CD4-positive, alpha-beta T cell treated with Interleukin-6 at 100 ng/mL for 8 hours (primary cell): Measurements from ENCODE around the gene EXOC4.
"Not testable (repeated sequence)": the region's sequence is repeated elsewhere in the genome, so short reads cannot be mapped to it uniquely, and the experiment has no call there.

Source experiments
- DNase-seq: peaks from one replicate; pipeline ENCODE4 v3.0.0-alpha.2; 2020; ENCODE audit warnings: mixed read lengths, low spot score

EXOC4 gene

GRCh38 chr7:133315332-133316040 is 62.6 kb downstream of the EXOC4 start:
- DNase-seq: no peak

GRCh38 chr7:133319842-133320241 is 67.0 kb downstream of the EXOC4 start:
- no peak for DNase-seq

GRCh38 chr7:133320891-133321290 is 68.0 kb downstream of the EXOC4 start:
- no peak for DNase-seq

GRCh38 chr7:133321366-133321765 is 68.5 kb downstream of the EXOC4 start:
- not testable (repeated sequence) for DNase-seq

- DNase-seq: not testable (repeated sequence)
Measured at GRCh38 chr7:133326745-133327144, 73.9 kb downstream of the EXOC4 start.

GRCh38 chr7:133328021-133328420 is 75.1 kb downstream of the EXOC4 start:
- DNase-seq: not testable (repeated sequence)

- DNase-seq: no peak
Measured at GRCh38 chr7:133330085-133330484, 77.2 kb downstream of the EXOC4 start.

GRCh38 chr7:133331861-133332260 is 79.0 kb downstream of the EXOC4 start:
- no peak for DNase-seq

- DNase-seq: no peak
Measured at GRCh38 chr7:133339772-133340171, 86.9 kb downstream of the EXOC4 start.

- DNase-seq: no peak
Measured at GRCh38 chr7:133344275-133344674, 91.4 kb downstream of the EXOC4 start.

- no peak for DNase-seq
Measured at GRCh38 chr7:133345690-133346421, 93.0 kb downstream of the EXOC4 start.

GRCh38 chr7:133348250-133348649 is 95.4 kb downstream of the EXOC4 start:
- no peak for DNase-seq

- DNase-seq: no peak
Measured at GRCh38 chr7:133349101-133349500, 96.2 kb downstream of the EXOC4 start.

GRCh38 chr7:133352430-133352829 is 99.6 kb downstream of the EXOC4 start:
- no peak for DNase-seq

- DNase-seq: no peak
Measured at GRCh38 chr7:133353775-133354174, 100.9 kb downstream of the EXOC4 start.

- DNase-seq: no peak
Measured at GRCh38 chr7:133354546-133355324, 101.9 kb downstream of the EXOC4 start.

GRCh38 chr7:133355325-133355708 is 102.4 kb downstream of the EXOC4 start:
- no peak for DNase-seq

GRCh38 chr7:133355822-133356221 is 102.9 kb downstream of the EXOC4 start:
- no peak for DNase-seq

GRCh38 chr7:133358708-133359107 is 105.8 kb downstream of the EXOC4 start:
- no peak for DNase-seq

GRCh38 chr7:133359449-133359848 is 106.6 kb downstream of the EXOC4 start:
- no peak for DNase-seq

GRCh38 chr7:133360201-133360600 is 107.3 kb downstream of the EXOC4 start:
- no peak for DNase-seq

GRCh38 chr7:133361806-133362205 is 108.9 kb downstream of the EXOC4 start:
- no peak for DNase-seq
